ENCODE data around the gene ZNF416. TPM values are rescaled to one million over a fixed set of nuclear protein-coding genes. Genes with fewer than 3 reads are reported as not detected.
A peak's percentile ranks its signal among the peaks of the same experiment; 100 is the strongest.

The ZNF416 gene
- total and polyA plus RNA-seq, 2 of the 8 experiments (the other 6 are each of a cell fraction or from before 2014, with no cell fraction given) = 3.2 to 10.3 TPM

- 0 out of 2 replicates have a peak, but pooled peaks have one; percentile 35 for TF ChIP-seq ATF2 (IDR thresholded peaks at IDR 0.05; ENCODE audit: low read length)
- TF ChIP-seq YY1 (IDR thresholded peaks at IDR 0.05; ENCODE audit: low read depth, low read length) = peak; percentile 90
- no peak for TF ChIP-seq RXRA (IDR thresholded peaks at IDR 0.05; ENCODE audit: insufficient read depth, low read depth, low read length)
- no peak for TF ChIP-seq TEAD4 (IDR thresholded peaks at IDR 0.05; ENCODE audit: low read depth, low read length)
- no peak for TF ChIP-seq CTBP2 (IDR thresholded peaks at IDR 0.05; ENCODE audit: borderline replicate concordance, insufficient read depth, insufficient read length, low read length)
- no peak for TF ChIP-seq NRF1 (IDR thresholded peaks at IDR 0.05; ENCODE audit: low read depth, low read length)
- peak; percentile 42; the same call in 1 of the 2 replicates for TF ChIP-seq RBBP5 (IDR thresholded peaks at IDR 0.05; ENCODE audit: borderline replicate concordance, low read depth, low read length)
- no peak for TF ChIP-seq ATF3 (IDR thresholded peaks at IDR 0.05; ENCODE audit: insufficient read depth, low read depth, low read length)
- 0 out of 4 replicates have a peak, but pooled peaks of 1 of the 2 experiments have one; percentile 2 for TF ChIP-seq RAD21 (IDR thresholded peaks at IDR 0.05 in 1 of 2, conservative IDR thresholded peaks at IDR 0.05 in 1 of 2; ENCODE audit: low read depth in 2 of 2, low read length in 2 of 2)
- peak; percentile 71 for TF ChIP-seq TBP (IDR thresholded peaks at IDR 0.05; ENCODE audit: low read depth, low read length)
- TF ChIP-seq KDM4A (IDR thresholded peaks at IDR 0.05; ENCODE audit: low read depth, low read length, severe bottlenecking) = peak; percentile 39
- TF ChIP-seq SIN3A (conservative IDR thresholded peaks at IDR 0.05 in 1 of 2, IDR thresholded peaks at IDR 0.05 in 1 of 2; ENCODE audit: low read depth in 1 of 2, low read length in 2 of 2) = peak; percentile 65 to 82; a peak in 2 of 4 replicates
- TF ChIP-seq EGR1 (IDR thresholded peaks at IDR 0.05; ENCODE audit: borderline replicate concordance, low read depth, low read length) = no peak
- no peak for TF ChIP-seq HDAC2 (IDR thresholded peaks at IDR 0.05; ENCODE audit: borderline replicate concordance in 1 of 2, low read depth in 2 of 2, low read length in 2 of 2)
- TF ChIP-seq NANOG (IDR thresholded peaks at IDR 0.05; ENCODE audit: insufficient read depth, low read depth, low read length, poor library complexity, severe bottlenecking) = no peak
- TF ChIP-seq JUND (IDR thresholded peaks at IDR 0.05; ENCODE audit: low read length) = no peak
- TF ChIP-seq ASH2L (IDR thresholded peaks at IDR 0.05; ENCODE audit: low read length) = peak; percentile 80
These were observed 35.4 kb upstream of the ZNF416 start, which contains the start of gene ZNF134 (continued) for GRCh38 chr19:57613941-57614743.
